GM10266 (cell line): ENCODE results near the gene GRK5.

ENCODE experiments used
- DNase-seq: peaks from one replicate; pipeline ENCODE4 v3.0.0; 2012; ENCODE audit errors: extremely low spot score
- CTCF ChIP-seq: IDR thresholded peaks from 2 replicates; pipeline ENCODE4 v1.5.1; 2012; ENCODE audit warnings: mild to moderate bottlenecking, low read depth; ENCODE audit not compliant: control insufficient read depth, insufficient read depth; ENCODE audit errors: missing control alignments

GRK5 gene

GRCh38 chr10:119362122-119362521, 154.8 kb downstream of the GRK5 start:
- no peak for TF ChIP-seq CTCF
- DNase-seq = no peak

- DNase-seq = no peak
- no peak for TF ChIP-seq CTCF
These were observed 157.6 kb downstream of the GRK5 start for GRCh38 chr10:119364645-119365600.

GRCh38 chr10:119365773-119366599, 158.6 kb downstream of the GRK5 start:
- no peak for TF ChIP-seq CTCF
- no peak for DNase-seq

- no peak for TF ChIP-seq CTCF
- no peak for DNase-seq
These were observed 160.6 kb downstream of the GRK5 start for GRCh38 chr10:119367841-119368549.

- no peak for DNase-seq
These were observed 161.2 kb downstream of the GRK5 start for GRCh38 chr10:119368581-119368980.

More at GRCh38 chr10:119368581-119368980, 161.2 kb downstream of the GRK5 start:
- no peak for TF ChIP-seq CTCF
